HG03175 (cell line): Measurements from ENCODE around the gene EXD3.
A peak's percentile ranks its signal among the peaks of the same experiment; 100 is the strongest.
"Not testable (repeated sequence)": the region's sequence is repeated elsewhere in the genome, so short reads cannot be mapped to it uniquely, and the experiment has no call there.

ENCODE experiments used
- ATAC-seq: cut with Tn5 transposase; IDR thresholded peaks from one replicate; pipeline ENCODE4 v1.9.1; 2021; ENCODE audit warnings: mild to moderate bottlenecking, moderate library complexity; ENCODE audit not compliant: unreplicated experiment

The EXD3 gene

GRCh38 chr9:137458194-137459151, 35.5 kb upstream of the EXD3 start:
- ATAC-seq = peak; percentile 4

- no peak for ATAC-seq
Observed at GRCh38 chr9:137457406-137458193, 34.6 kb upstream of the EXD3 start.

- no peak for ATAC-seq
Observed at GRCh38 chr9:137456864-137457405, 34.0 kb upstream of the EXD3 start.

- no peak for ATAC-seq
Observed at GRCh38 chr9:137456061-137456863, 33.3 kb upstream of the EXD3 start.

GRCh38 chr9:137455359-137455991, 32.5 kb upstream of the EXD3 start:
- ATAC-seq = no peak

- no peak for ATAC-seq
Observed at GRCh38 chr9:137454597-137455358, 31.8 kb upstream of the EXD3 start.

- peak; percentile 42 for ATAC-seq
Observed at GRCh38 chr9:137454145-137454596, 31.2 kb upstream of the EXD3 start.

- peak; percentile 62 for ATAC-seq
Observed at GRCh38 chr9:137453643-137454081, 30.7 kb upstream of the EXD3 start.

GRCh38 chr9:137452761-137453642, 30.0 kb upstream of the EXD3 start:
- ATAC-seq = no peak

- no peak for ATAC-seq
Observed at GRCh38 chr9:137452006-137452760, 29.2 kb upstream of the EXD3 start.

GRCh38 chr9:137451264-137452005, 28.5 kb upstream of the EXD3 start:
- ATAC-seq = not testable (repeated sequence)

- ATAC-seq = not testable (repeated sequence)
Observed at GRCh38 chr9:137450539-137451222, 27.7 kb upstream of the EXD3 start.

- no peak for ATAC-seq
Observed at GRCh38 chr9:137449931-137450538, 27.1 kb upstream of the EXD3 start.

- no peak for ATAC-seq
Observed at GRCh38 chr9:137449081-137449844, 26.3 kb upstream of the EXD3 start.

- no peak for ATAC-seq
Observed at GRCh38 chr9:137448602-137448962, 25.6 kb upstream of the EXD3 start.
